ENCODE data around the gene MND1. TPM values are rescaled to one million over a fixed set of nuclear protein-coding genes. Genes with fewer than 3 reads are reported as not detected.

Gene MND1
- total RNA-seq, 2 experiments from 2014 or later = 32.0 to 36.1 TPM

- no peak for DNase-seq
- H3K27me3 Mint-ChIP-seq = no peaks in the 10 kb centered on the region
- no peaks in the 10 kb centered on the region for H3K4me1 Mint-ChIP-seq (ENCODE audit: low read depth)
- CTCF ChIA-PET = no interaction called here
- H3K4me3 Mint-ChIP-seq = no peak overlapping the region
- H3K9me3 Mint-ChIP-seq = no peaks in the 10 kb centered on the region
- intact Hi-C loops (cut with micrococcal nuclease) = no loop called here
- no peak overlapping the region for H3K27ac Mint-ChIP-seq
- H3K36me3 Mint-ChIP-seq = peaks cover 5% of the 10 kb centered on the region
- POLR2A ChIA-PET = no interaction called here
Observed at GRCh38 chr4:153383131-153383530, 38.6 kb downstream of the MND1 start.

- Mint-ChIP-seq H3K27me3 (no peaks in the 10 kb centered on the region), H3K9me3 (no peaks in the 10 kb centered on the region), H3K36me3 (peaks cover 5% of the 10 kb centered on the region), H3K4me1 (ENCODE audit: low read depth) (no peaks in the 10 kb centered on the region), H3K4me3 (no peak overlapping the region), H3K27ac (no peak overlapping the region)
- DNase-seq = no peak
- ChIA-PET CTCF (no interaction called here), POLR2A (no interaction called here)
- intact Hi-C loops (cut with micrococcal nuclease) = no loop called here
Observed at GRCh38 chr4:153384160-153384559, 39.7 kb downstream of the MND1 start.

GRCh38 chr4:153385784-153386183 lies 41.3 kb downstream of the MND1 start:
- no peak overlapping the region for H3K4me3 Mint-ChIP-seq
- ChIA-PET CTCF (no interaction called here), POLR2A (no interaction called here)
- peaks cover 5% of the 10 kb centered on the region for H3K36me3 Mint-ChIP-seq
- H3K27me3 Mint-ChIP-seq = no peaks in the 10 kb centered on the region
- DNase-seq = no peak
- intact Hi-C loops (cut with micrococcal nuclease) = no loop called here
- H3K4me1 Mint-ChIP-seq (ENCODE audit: low read depth) = no peaks in the 10 kb centered on the region
- no peaks in the 10 kb centered on the region for H3K9me3 Mint-ChIP-seq
- no peak overlapping the region for H3K27ac Mint-ChIP-seq

- POLR2A ChIA-PET = no interaction called here
- Mint-ChIP-seq H3K36me3 (peaks cover 5% of the 10 kb centered on the region), H3K27me3 (no peaks in the 10 kb centered on the region), H3K9me3 (no peaks in the 10 kb centered on the region), H3K4me3 (no peak overlapping the region), H3K4me1 (ENCODE audit: low read depth) (no peaks in the 10 kb centered on the region), H3K27ac (no peak overlapping the region)
- CTCF ChIA-PET = no interaction called here
- no peak for DNase-seq
- intact Hi-C loops (cut with micrococcal nuclease) = no loop called here
Observed at GRCh38 chr4:153387981-153388380, 43.5 kb downstream of the MND1 start.

GRCh38 chr4:153393397-153393796 lies 48.9 kb downstream of the MND1 start:
- Mint-ChIP-seq H3K36me3 (no peaks in the 10 kb centered on the region), H3K27ac (no peak overlapping the region), H3K4me3 (no peak overlapping the region), H3K4me1 (ENCODE audit: low read depth) (peaks cover 1% of the 10 kb centered on the region), H3K27me3 (no peaks in the 10 kb centered on the region), H3K9me3 (no peaks in the 10 kb centered on the region)
- intact Hi-C loops (cut with micrococcal nuclease) = no loop called here
- no peak for DNase-seq
- ChIA-PET CTCF (interaction anchor here (0.9 kb wide), 1 partner anchor 14 kb away, joined by 3 read pairs; no protein-coding TSS in a partner anchor), POLR2A (no interaction called here)

GRCh38 chr4:153394945-153395344 lies 50.5 kb downstream of the MND1 start:
- H3K27me3 Mint-ChIP-seq = no peaks in the 10 kb centered on the region
- H3K9me3 Mint-ChIP-seq = no peaks in the 10 kb centered on the region
- no peaks in the 10 kb centered on the region for H3K36me3 Mint-ChIP-seq
- DNase-seq = no peak
- no peak overlapping the region for H3K27ac Mint-ChIP-seq
- CTCF ChIA-PET = no interaction called here
- H3K4me3 Mint-ChIP-seq = no peak overlapping the region
- peaks cover 4% of the 10 kb centered on the region for H3K4me1 Mint-ChIP-seq (ENCODE audit: low read depth)
- POLR2A ChIA-PET = no interaction called here
- intact Hi-C loops (cut with micrococcal nuclease) = no loop called here

GRCh38 chr4:153398713-153399112 lies 54.2 kb downstream of the MND1 start:
- Mint-ChIP-seq H3K27ac (no peak overlapping the region), H3K36me3 (no peaks in the 10 kb centered on the region), H3K27me3 (no peaks in the 10 kb centered on the region), H3K9me3 (no peaks in the 10 kb centered on the region), H3K4me1 (ENCODE audit: low read depth) (peaks cover 4% of the 10 kb centered on the region), H3K4me3 (no peak overlapping the region)
- no peak for DNase-seq
- CTCF ChIA-PET = no interaction called here
- POLR2A ChIA-PET = no interaction called here
- intact Hi-C loops (cut with micrococcal nuclease) = no loop called here

- Mint-ChIP-seq H3K27me3 (no peaks in the 10 kb centered on the region), H3K27ac (no peak overlapping the region), H3K36me3 (no peaks in the 10 kb centered on the region), H3K9me3 (no peaks in the 10 kb centered on the region), H3K4me3 (no peak overlapping the region), H3K4me1 (ENCODE audit: low read depth) (peaks cover 4% of the 10 kb centered on the region)
- intact Hi-C loops (cut with micrococcal nuclease) = no loop called here
- CTCF ChIA-PET = no interaction called here
- no peak for DNase-seq
- POLR2A ChIA-PET = no interaction called here
Observed at GRCh38 chr4:153399358-153399757, 54.9 kb downstream of the MND1 start.

- CTCF ChIA-PET = interaction anchor here (0.6 to 1.5 kb wide), 3 partner anchors 9 to 173 kb away, joined by 3 read pairs; no protein-coding TSS in a partner anchor
Observed at GRCh38 chr4:153401501-153401900, 57.0 kb downstream of the MND1 start.

GRCh38 chr4:153402366-153402765 lies 57.9 kb downstream of the MND1 start:
- no peak overlapping the region for H3K27ac Mint-ChIP-seq
- peaks cover 4% of the 10 kb centered on the region for H3K4me1 Mint-ChIP-seq (ENCODE audit: low read depth)
- intact Hi-C loops (cut with micrococcal nuclease) = no loop called here
- H3K36me3 Mint-ChIP-seq = peaks cover 4% of the 10 kb centered on the region
- ChIA-PET CTCF (interaction anchor here (0.5 to 1.3 kb wide), 2 partner anchors 143 to 241 kb away, joined by 3 to 4 read pairs; no protein-coding TSS in a partner anchor), POLR2A (no interaction called here)
- no peak overlapping the region for H3K4me3 Mint-ChIP-seq
- H3K9me3 Mint-ChIP-seq = no peaks in the 10 kb centered on the region
- H3K27me3 Mint-ChIP-seq = no peaks in the 10 kb centered on the region
- no peak for DNase-seq

More at GRCh38 chr4:153401501-153401900, 57.0 kb downstream of the MND1 start:
- no peak for DNase-seq
- H3K27ac Mint-ChIP-seq = no peak overlapping the region
- peaks cover 3% of the 10 kb centered on the region for H3K36me3 Mint-ChIP-seq
- POLR2A ChIA-PET = no interaction called here
- H3K4me1 Mint-ChIP-seq (ENCODE audit: low read depth) = peaks cover 4% of the 10 kb centered on the region
- intact Hi-C loops (cut with micrococcal nuclease) = no loop called here
- H3K9me3 Mint-ChIP-seq = no peaks in the 10 kb centered on the region
- H3K27me3 Mint-ChIP-seq = no peaks in the 10 kb centered on the region
- no peak overlapping the region for H3K4me3 Mint-ChIP-seq

GRCh38 chr4:153403726-153404125 lies 59.2 kb downstream of the MND1 start:
- Mint-ChIP-seq H3K9me3 (no peaks in the 10 kb centered on the region), H3K27ac (no peak overlapping the region), H3K4me3 (no peak overlapping the region), H3K36me3 (peaks cover 4% of the 10 kb centered on the region), H3K27me3 (no peaks in the 10 kb centered on the region), H3K4me1 (ENCODE audit: low read depth) (no peaks in the 10 kb centered on the region)
- intact Hi-C loops (cut with micrococcal nuclease) = no loop called here
- ChIA-PET POLR2A (no interaction called here), CTCF (interaction anchor here (0.6 kb wide), 1 partner anchor 15 kb away, joined by 5 read pairs; no protein-coding TSS in a partner anchor)
- DNase-seq = no peak

GRCh38 chr4:153407906-153408305 lies 63.4 kb downstream of the MND1 start:
- H3K9me3 Mint-ChIP-seq = no peaks in the 10 kb centered on the region
- DNase-seq = no peak
- no peak overlapping the region for H3K27ac Mint-ChIP-seq
- POLR2A ChIA-PET = no interaction called here
- H3K4me3 Mint-ChIP-seq = no peak overlapping the region
- CTCF ChIA-PET = interaction anchor here (0.7 kb wide), 1 partner anchor 167 kb away, joined by 3 read pairs; no protein-coding TSS in a partner anchor
- intact Hi-C loops (cut with micrococcal nuclease) = no loop called here
- no peaks in the 10 kb centered on the region for H3K27me3 Mint-ChIP-seq
- peaks cover 4% of the 10 kb centered on the region for H3K4me1 Mint-ChIP-seq (ENCODE audit: low read depth)
- H3K36me3 Mint-ChIP-seq = peaks cover 4% of the 10 kb centered on the region

GRCh38 chr4:153408932-153409331 lies 64.4 kb downstream of the MND1 start:
- no peak for DNase-seq
- intact Hi-C loops (cut with micrococcal nuclease) = no loop called here
- POLR2A ChIA-PET = no interaction called here
- H3K4me1 Mint-ChIP-seq (ENCODE audit: low read depth) = peaks cover 4% of the 10 kb centered on the region
- H3K9me3 Mint-ChIP-seq = no peaks in the 10 kb centered on the region
- no peak overlapping the region for H3K27ac Mint-ChIP-seq
- H3K27me3 Mint-ChIP-seq = no peaks in the 10 kb centered on the region
- peaks cover 4% of the 10 kb centered on the region for H3K36me3 Mint-ChIP-seq
- CTCF ChIA-PET = no interaction called here
- no peak overlapping the region for H3K4me3 Mint-ChIP-seq
